HL-60 (cell line): ENCODE measurements around the gene CD82.

Experiments used
- DNase-seq, 2 experiments: peaks; one replicate each; pipeline ENCODE4 v3.0.0-alpha.2; 2010 to 2020; ENCODE audit warnings: low read depth in 1 of 2, low spot score in 1 of 2
- H3K27ac ChIP-seq: fragments of 250-450 bp; sonication (Bioruptor Pico); replicated peaks from 2 replicates; pipeline ENCODE4 v1.5.1; 2020; ENCODE audit warnings: mild to moderate bottlenecking, moderate library complexity
- H3K27me3 ChIP-seq: fragments of 250-450 bp; sonication (Bioruptor Pico); 2 replicates; pipeline ENCODE4 v1.5.1; 2021; ENCODE audit warnings: mild to moderate bottlenecking, moderate library complexity; ENCODE audit not compliant: insufficient read depth, poor library complexity, severe bottlenecking
- H3K4me3 ChIP-seq: replicated peaks from 2 replicates; pipeline ENCODE4 v1.5.1; 2011; ENCODE audit warnings: mild to moderate bottlenecking, control low read depth, low read length; ENCODE audit not compliant: insufficient read depth
- GABPA ChIP-seq: IDR thresholded peaks from 2 replicates; pipeline ENCODE4 v1.6.1; 2012; ENCODE audit warnings: low read depth
- POLR2AphosphoS5 ChIP-seq: IDR thresholded peaks from 2 replicates; pipeline ENCODE4 v1.6.1; 2012; ENCODE audit warnings: low read depth
- REST ChIP-seq: IDR thresholded peaks from 2 replicates; pipeline ENCODE4 v1.6.1; 2012; ENCODE audit warnings: low read depth; ENCODE audit not compliant: insufficient replicate concordance
- SPI1 ChIP-seq: IDR thresholded peaks from 2 replicates; pipeline ENCODE4 v1.6.1; 2012; ENCODE audit warnings: low read depth, mild to moderate bottlenecking, borderline replicate concordance
- TF ChIP-seq, protein P1 (sequence below): IDR thresholded peaks from one replicate; pipeline ENCODE4 v1.5.1; 2011; ENCODE audit warnings: low read length, control low read depth, inconsistent platforms; ENCODE audit not compliant: insufficient read depth

CD82 gene

DNA sequence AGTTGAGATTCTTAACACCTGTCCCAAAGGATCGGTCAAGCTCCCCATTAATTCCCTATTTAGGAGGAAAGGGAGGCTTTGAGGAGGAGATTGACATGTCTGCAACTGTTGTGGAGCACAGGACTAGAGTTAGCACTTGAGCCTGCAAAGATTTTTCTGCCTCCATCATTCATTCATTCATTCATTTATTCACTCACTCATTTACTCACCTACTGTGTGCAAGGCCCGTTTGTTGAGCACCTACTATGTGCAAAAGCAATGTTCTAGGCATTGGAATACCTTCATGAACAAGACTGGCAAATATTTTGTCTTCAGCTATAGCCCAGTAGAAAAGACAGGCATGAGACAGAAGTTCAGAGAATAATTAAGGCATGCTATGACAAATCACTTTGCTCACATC lies 43.2 kb upstream of the CD82 start:
- no peak overlapping the region for H3K27ac ChIP-seq
- no peak overlapping the region for H3K4me3 ChIP-seq
- no peak for DNase-seq
- TF ChIP-seq POLR2AphosphoS5 (no peak), GABPA (no peak), SPI1 (no peak), REST (no peak)
- TF ChIP-seq, protein P1, sequence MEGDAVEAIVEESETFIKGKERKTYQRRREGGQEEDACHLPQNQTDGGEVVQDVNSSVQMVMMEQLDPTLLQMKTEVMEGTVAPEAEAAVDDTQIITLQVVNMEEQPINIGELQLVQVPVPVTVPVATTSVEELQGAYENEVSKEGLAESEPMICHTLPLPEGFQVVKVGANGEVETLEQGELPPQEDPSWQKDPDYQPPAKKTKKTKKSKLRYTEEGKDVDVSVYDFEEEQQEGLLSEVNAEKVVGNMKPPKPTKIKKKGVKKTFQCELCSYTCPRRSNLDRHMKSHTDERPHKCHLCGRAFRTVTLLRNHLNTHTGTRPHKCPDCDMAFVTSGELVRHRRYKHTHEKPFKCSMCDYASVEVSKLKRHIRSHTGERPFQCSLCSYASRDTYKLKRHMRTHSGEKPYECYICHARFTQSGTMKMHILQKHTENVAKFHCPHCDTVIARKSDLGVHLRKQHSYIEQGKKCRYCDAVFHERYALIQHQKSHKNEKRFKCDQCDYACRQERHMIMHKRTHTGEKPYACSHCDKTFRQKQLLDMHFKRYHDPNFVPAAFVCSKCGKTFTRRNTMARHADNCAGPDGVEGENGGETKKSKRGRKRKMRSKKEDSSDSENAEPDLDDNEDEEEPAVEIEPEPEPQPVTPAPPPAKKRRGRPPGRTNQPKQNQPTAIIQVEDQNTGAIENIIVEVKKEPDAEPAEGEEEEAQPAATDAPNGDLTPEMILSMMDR = no peak
- H3K27me3 ChIP-seq = no peaks in the 10 kb centered on the region

GRCh38 chr11:44524346-44524745 lies 41.1 kb upstream of the CD82 start:
- no peaks in the 10 kb centered on the region for H3K27me3 ChIP-seq
- no peak overlapping the region for H3K4me3 ChIP-seq
- no peak overlapping the region for H3K27ac ChIP-seq
- DNase-seq = no peak
- no peak for TF ChIP-seq SPI1
- TF ChIP-seq REST = no peak

GRCh38 chr11:44524751-44525201 lies 40.7 kb upstream of the CD82 start:
- no peak for DNase-seq
- H3K4me3 ChIP-seq = no peak overlapping the region
- TF ChIP-seq, protein P1 = no peak
- TF ChIP-seq REST = no peak
- no peak for TF ChIP-seq POLR2AphosphoS5
- TF ChIP-seq SPI1 = no peak
- no peak for TF ChIP-seq GABPA
- no peak overlapping the region for H3K27ac ChIP-seq
- H3K27me3 ChIP-seq = no peaks in the 10 kb centered on the region
